HG02884 (cell line): ENCODE results near the gene SLC7A5.

ENCODE experiments used
- ATAC-seq: cut with Tn5 transposase; IDR thresholded peaks from one replicate; pipeline ENCODE4 v1.9.1; 2021; ENCODE audit warnings: mild to moderate bottlenecking, moderate library complexity; ENCODE audit not compliant: unreplicated experiment

The SLC7A5 gene

GRCh38 chr16:87847785-87848675 lies 21.3 kb downstream of the SLC7A5 start:
- no peak for ATAC-seq

GRCh38 chr16:87847467-87847784 lies 21.9 kb downstream of the SLC7A5 start:
- no peak for ATAC-seq

GRCh38 chr16:87846705-87847466 lies 22.4 kb downstream of the SLC7A5 start:
- no peak for ATAC-seq

- ATAC-seq = no peak
These were observed 23.3 kb downstream of the SLC7A5 start for GRCh38 chr16:87845807-87846619.

GRCh38 chr16:87845213-87845612 lies 24.1 kb downstream of the SLC7A5 start:
- ATAC-seq = no peak

- no peak for ATAC-seq
These were observed 24.5 kb downstream of the SLC7A5 start for GRCh38 chr16:87844809-87845208.

GRCh38 chr16:87844120-87844733 lies 25.1 kb downstream of the SLC7A5 start:
- no peak for ATAC-seq

GRCh38 chr16:87843678-87844105 lies 25.6 kb downstream of the SLC7A5 start:
- ATAC-seq = no peak

GRCh38 chr16:87842209-87842869 lies 27.0 kb downstream of the SLC7A5 start:
- ATAC-seq = no peak

GRCh38 chr16:87841340-87842208 lies 27.7 kb downstream of the SLC7A5 start:
- no peak for ATAC-seq

GRCh38 chr16:87840271-87840978 lies 28.9 kb downstream of the SLC7A5 start:
- no peak for ATAC-seq

- ATAC-seq = no peak
These were observed 29.6 kb downstream of the SLC7A5 start for GRCh38 chr16:87839542-87840270.

GRCh38 chr16:87838643-87839541 lies 30.4 kb downstream of the SLC7A5 start:
- no peak for ATAC-seq

- no peak for ATAC-seq
These were observed 31.5 kb downstream of the SLC7A5 start for GRCh38 chr16:87837627-87838289.

GRCh38 chr16:87836844-87837581 lies 32.3 kb downstream of the SLC7A5 start:
- ATAC-seq = no peak

GRCh38 chr16:87836346-87836843 lies 32.9 kb downstream of the SLC7A5 start:
- ATAC-seq = no peak
